Immature natural killer cell (primary cell): ENCODE measurements around the gene LAGE3. TPM values are rescaled to one million over a fixed set of nuclear protein-coding genes. Genes with fewer than 3 reads are reported as not detected.
A peak's percentile ranks its signal among the peaks of the same experiment; 100 is the strongest.
"Not testable (repeated sequence)": the region's sequence is repeated elsewhere in the genome, so short reads cannot be mapped to it uniquely, and the experiment has no call there.

ENCODE experiments used
- DNase-seq, 3 donors: peaks; one replicate each; pipeline ENCODE4 v3.0.0; 2022; ENCODE audit warnings: mixed read lengths in 1 of 3
- H3K27ac Mint-ChIP-seq, 6 donors: one replicate each; pipeline ENCODE4 v1.8.0; 2020; ENCODE audit warnings: mixed read lengths in 6 of 6, mild to moderate bottlenecking in 5 of 6, inconsistent platforms in 4 of 6, moderate library complexity in 3 of 6
- H3K27me3 Mint-ChIP-seq, 3 donors: one replicate each; pipeline ENCODE4 v1.8.0; 2020 to 2021; ENCODE audit warnings: low read depth in 3 of 3, mild to moderate bottlenecking in 3 of 3, mixed read lengths in 3 of 3, moderate library complexity in 3 of 3, inconsistent platforms in 1 of 3
- H3K36me3 Mint-ChIP-seq, 3 donors: one replicate each; pipeline ENCODE4 v1.8.0; 2020; ENCODE audit warnings: mixed read lengths in 3 of 3, inconsistent platforms in 2 of 3, mild to moderate bottlenecking in 2 of 3
- H3K4me1 Mint-ChIP-seq, 2 donors: one replicate each; pipeline ENCODE4 v1.8.0; 2020; ENCODE audit warnings: inconsistent platforms in 2 of 2, mild to moderate bottlenecking in 2 of 2, mixed read lengths in 2 of 2, moderate library complexity in 1 of 2
- H3K4me3 Mint-ChIP-seq, 5 donors: one replicate each; pipeline ENCODE4 v1.8.0; 2020; ENCODE audit warnings: mild to moderate bottlenecking in 5 of 5, mixed read lengths in 5 of 5, inconsistent platforms in 3 of 5, moderate library complexity in 3 of 5
- H3K9me3 Mint-ChIP-seq, 6 donors: one replicate each; pipeline ENCODE4 v1.8.0; 2020; ENCODE audit warnings: mild to moderate bottlenecking in 6 of 6, mixed read lengths in 6 of 6, inconsistent platforms in 4 of 6, moderate library complexity in 3 of 6
- polyA plus RNA-seq, 3 donors: library from polyadenylated mRNA; unstranded; fragments of 300-500 nt; fragmentation: Illumina TruSeq; gene quantifications; one replicate each; pipeline ENCODE4 v1.2.3, GENCODE V29; 2021

The LAGE3 gene
- polyA plus RNA-seq, 3 donors from 2014 or later, result 30.5 to 65.0 (median 52.4) TPM

GRCh38 chrX:154511761-154512160 lies 32.7 kb upstream of the LAGE3 start:
- Mint-ChIP-seq H3K4me3 (no peak overlapping the region), H3K27me3 (peaks cover 2 to 7% (median 4%) of the 10 kb centered on the region in 3 donors), H3K27ac (peak overlapping the region in 4 of 6 donors; percentile 34 to 67 (median 65)), H3K36me3 (peaks cover 0 to 6% (median 5%) of the 10 kb centered on the region in 3 donors), H3K4me1 (peaks cover 27 to 29% of the 10 kb centered on the region in 2 donors), H3K9me3 (peaks cover 0 to 2% (median 0%) of the 10 kb centered on the region in 6 donors)
- DNase-seq, result no peak

GRCh38 chrX:154509455-154509854 lies 30.4 kb upstream of the LAGE3 start:
- DNase-seq, result no peak
- H3K27me3 Mint-ChIP-seq, result peaks cover 2 to 5% (median 2%) of the 10 kb centered on the region in 3 donors
- peaks cover 0 to 6% (median 5%) of the 10 kb centered on the region in 3 donors for H3K36me3 Mint-ChIP-seq
- no peak overlapping the region for H3K27ac Mint-ChIP-seq
- peaks cover 13 to 15% of the 10 kb centered on the region in 2 donors for H3K4me1 Mint-ChIP-seq
- no peak overlapping the region for H3K4me3 Mint-ChIP-seq
- peaks cover 0 to 2% (median 0%) of the 10 kb centered on the region in 6 donors for H3K9me3 Mint-ChIP-seq

- Mint-ChIP-seq H3K27ac (no peak overlapping the region), H3K4me1 (peaks cover 9 to 13% of the 10 kb centered on the region in 2 donors), H3K36me3 (peaks cover 0 to 6% (median 5%) of the 10 kb centered on the region in 3 donors), H3K9me3 (no peaks in the 10 kb centered on the region), H3K27me3 (peaks cover 2 to 5% (median 2%) of the 10 kb centered on the region in 3 donors), H3K4me3 (no peak overlapping the region)
- no peak for DNase-seq
Observed at GRCh38 chrX:154508384-154508745, 29.3 kb upstream of the LAGE3 start.

GRCh38 chrX:154507673-154508383 lies 28.7 kb upstream of the LAGE3 start:
- Mint-ChIP-seq H3K27ac (no peak overlapping the region), H3K4me1 (peaks cover 9 to 13% of the 10 kb centered on the region in 2 donors), H3K27me3 (peaks cover 2 to 5% (median 4%) of the 10 kb centered on the region in 3 donors), H3K36me3 (peaks cover 0 to 6% (median 5%) of the 10 kb centered on the region in 3 donors), H3K9me3 (no peaks in the 10 kb centered on the region), H3K4me3 (no peak overlapping the region)
- DNase-seq, result no peak

- H3K27ac Mint-ChIP-seq, result no peak overlapping the region
- no peak for DNase-seq
- H3K4me3 Mint-ChIP-seq, result no peak overlapping the region
- peaks cover 0 to 6% (median 5%) of the 10 kb centered on the region in 3 donors for H3K36me3 Mint-ChIP-seq
- H3K27me3 Mint-ChIP-seq, result peaks cover 2 to 5% (median 4%) of the 10 kb centered on the region in 3 donors
- H3K4me1 Mint-ChIP-seq, result peaks cover 7 to 11% of the 10 kb centered on the region in 2 donors
- no peaks in the 10 kb centered on the region for H3K9me3 Mint-ChIP-seq
Observed at GRCh38 chrX:154506483-154507332, 27.6 kb upstream of the LAGE3 start.

GRCh38 chrX:154505734-154506133 lies 26.7 kb upstream of the LAGE3 start:
- peaks cover 2 to 5% (median 4%) of the 10 kb centered on the region in 3 donors for H3K27me3 Mint-ChIP-seq
- no peak overlapping the region for H3K4me3 Mint-ChIP-seq
- H3K9me3 Mint-ChIP-seq, result no peaks in the 10 kb centered on the region
- H3K36me3 Mint-ChIP-seq, result peaks cover 0 to 6% (median 5%) of the 10 kb centered on the region in 3 donors
- H3K4me1 Mint-ChIP-seq, result peaks cover 0 to 2% of the 10 kb centered on the region in 2 donors
- no peak for DNase-seq
- H3K27ac Mint-ChIP-seq, result no peak overlapping the region

DNA sequence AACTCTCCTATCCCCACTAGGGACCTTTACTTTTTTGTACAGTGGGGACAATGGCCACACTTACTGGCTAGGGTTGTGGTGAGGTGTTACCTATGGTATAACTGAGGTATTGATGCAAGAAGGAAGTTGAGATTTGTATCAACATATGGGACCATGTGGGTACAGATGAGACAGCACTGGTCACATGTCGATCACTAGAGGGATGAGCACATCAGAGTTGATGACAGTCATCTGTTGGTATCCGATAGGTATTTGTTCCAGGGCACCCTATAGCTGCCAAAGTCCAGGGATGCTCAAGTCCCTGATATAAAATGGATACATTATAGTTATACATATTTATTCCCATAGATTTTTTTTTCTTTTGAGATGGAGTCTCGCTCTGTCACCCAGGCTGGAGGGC lies 23.9 kb upstream of the LAGE3 start:
- H3K4me3 Mint-ChIP-seq, result no peak overlapping the region
- no peaks in the 10 kb centered on the region for H3K36me3 Mint-ChIP-seq
- H3K27ac Mint-ChIP-seq, result no peak overlapping the region
- H3K4me1 Mint-ChIP-seq, result no peaks in the 10 kb centered on the region
- no peak for DNase-seq
- no peaks in the 10 kb centered on the region for H3K9me3 Mint-ChIP-seq
- peaks cover 1 to 7% (median 4%) of the 10 kb centered on the region in 3 donors for H3K27me3 Mint-ChIP-seq

GRCh38 chrX:154502098-154502497 lies 23.0 kb upstream of the LAGE3 start:
- Mint-ChIP-seq H3K27me3 (peaks cover 1 to 7% (median 4%) of the 10 kb centered on the region in 3 donors), H3K9me3 (no peaks in the 10 kb centered on the region), H3K4me3 (no peak overlapping the region), H3K27ac (no peak overlapping the region), H3K4me1 (no peaks in the 10 kb centered on the region), H3K36me3 (no peaks in the 10 kb centered on the region)
- no peak for DNase-seq

- H3K9me3 Mint-ChIP-seq, H3K27me3 Mint-ChIP-seq, H3K4me1 Mint-ChIP-seq, H3K4me3 Mint-ChIP-seq, H3K27ac Mint-ChIP-seq, DNase-seq, H3K36me3 Mint-ChIP-seq: not testable (repeated sequence)
Observed at GRCh38 chrX:154501423-154501822, 22.3 kb upstream of the LAGE3 start.

- H3K27ac Mint-ChIP-seq, H3K9me3 Mint-ChIP-seq: not testable (repeated sequence)
Observed at GRCh38 chrX:154496591-154497137, 17.6 kb upstream of the LAGE3 start.

DNA sequence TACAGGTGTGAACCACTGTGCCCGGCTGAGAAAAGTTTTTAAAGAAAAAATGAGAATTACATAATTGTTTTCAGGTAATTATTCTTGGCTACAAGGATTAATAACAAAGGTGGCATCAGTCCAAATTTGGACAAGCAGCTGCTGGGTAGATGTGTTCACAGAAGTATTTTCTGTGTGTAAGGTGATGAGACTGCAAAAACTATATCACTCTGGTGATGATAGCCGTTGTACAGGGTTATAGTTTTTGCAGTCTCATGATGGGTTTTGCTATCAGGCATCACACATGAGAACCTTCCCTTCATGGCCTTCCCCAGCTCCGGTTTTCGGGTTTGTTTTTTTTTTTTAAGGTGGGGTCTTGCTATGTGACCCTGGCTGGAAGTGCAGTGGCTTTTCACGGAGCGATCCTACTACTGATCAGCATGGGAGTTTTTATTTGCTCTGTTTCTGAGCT lies 16.4 kb upstream of the LAGE3 start:
- H3K4me1 Mint-ChIP-seq, result peaks cover 0 to 8% of the 10 kb centered on the region in 2 donors
- no peaks in the 10 kb centered on the region for H3K36me3 Mint-ChIP-seq
- no peak overlapping the region for H3K4me3 Mint-ChIP-seq
- no peaks in the 10 kb centered on the region for H3K9me3 Mint-ChIP-seq
- H3K27ac Mint-ChIP-seq, result no peak overlapping the region
- DNase-seq, result no peak
- H3K27me3 Mint-ChIP-seq, result peaks cover 2 to 3% (median 3%) of the 10 kb centered on the region in 3 donors

More at GRCh38 chrX:154496591-154497137, 17.6 kb upstream of the LAGE3 start:
- DNase-seq, H3K27me3 Mint-ChIP-seq, H3K4me1 Mint-ChIP-seq, H3K36me3 Mint-ChIP-seq, H3K4me3 Mint-ChIP-seq: not testable (repeated sequence)

DNA sequence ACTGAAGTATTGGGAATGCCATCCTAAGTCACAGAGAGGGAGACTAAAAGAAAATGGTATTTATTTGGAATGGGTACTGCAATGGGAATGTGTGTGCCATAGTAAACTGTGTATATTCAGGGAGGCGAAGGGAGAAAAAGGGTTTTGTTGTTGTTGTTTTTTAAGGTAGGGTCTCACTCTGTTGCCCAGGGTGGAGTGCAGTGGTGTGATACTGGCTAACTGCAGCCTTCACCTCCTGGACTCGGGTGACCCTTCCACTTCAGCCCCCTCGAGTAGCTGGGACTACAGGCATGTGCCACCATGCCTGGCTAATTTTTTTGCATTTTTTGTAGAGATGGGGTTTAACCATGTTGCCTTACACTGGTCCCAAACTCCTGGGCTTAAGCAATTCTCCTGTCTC lies 15.6 kb upstream of the LAGE3 start:
- H3K27me3 Mint-ChIP-seq, result peaks cover 3 to 7% (median 6%) of the 10 kb centered on the region in 3 donors
- H3K4me1 Mint-ChIP-seq, result peaks cover 2 to 9% of the 10 kb centered on the region in 2 donors
- no peaks in the 10 kb centered on the region for H3K9me3 Mint-ChIP-seq
- no peak for DNase-seq
- no peak overlapping the region for H3K4me3 Mint-ChIP-seq
- H3K36me3 Mint-ChIP-seq, result no peaks in the 10 kb centered on the region
- H3K27ac Mint-ChIP-seq, result no peak overlapping the region

DNA sequence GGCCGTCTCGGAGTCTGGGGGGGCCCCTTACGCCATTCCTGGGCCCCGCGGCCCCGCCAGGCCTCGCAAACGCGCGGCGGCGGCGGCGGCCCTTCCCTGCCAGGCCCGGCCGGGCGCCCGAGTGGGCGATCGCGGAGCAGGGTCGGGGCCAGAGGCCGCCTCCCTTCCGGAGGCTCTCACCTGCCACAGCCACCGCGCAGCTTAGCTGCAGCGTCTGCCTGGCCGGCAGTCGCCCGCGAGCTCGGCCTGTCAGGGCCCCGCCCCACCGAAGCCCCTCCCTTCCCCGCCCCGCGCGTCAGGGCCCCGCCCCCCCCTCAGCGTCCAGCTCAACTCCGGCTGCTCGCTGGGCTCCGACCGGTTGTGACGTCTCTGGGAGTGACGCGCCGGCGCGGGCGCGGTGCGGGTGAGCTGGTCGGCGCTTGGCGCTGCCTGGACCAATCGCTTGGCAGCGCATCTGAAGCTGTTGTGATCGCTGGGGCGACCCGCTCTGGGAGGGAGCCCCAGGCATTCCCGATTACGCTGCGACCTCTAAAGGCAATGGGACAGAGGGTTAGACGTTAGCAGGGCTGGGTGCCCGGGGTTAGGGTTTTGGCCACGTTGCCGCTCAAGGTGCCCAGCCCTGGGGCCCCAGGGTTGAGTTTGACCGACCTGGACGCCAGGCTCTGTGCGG lies 11.5 kb upstream of the LAGE3 start, which contains the start of gene SLC10A3:
Gene SLC10A3 (minus strand): TSS at position 216 of the 670 bp plus-strand sequence. CDS start 1,689 bp downstream, outside the sequence.
- H3K27me3 Mint-ChIP-seq, result peaks cover 1 to 11% (median 6%) of the 10 kb centered on the region in 3 donors
- DNase-seq, result peak; percentile 88 to 92 (median 90)
- peak within 1 kb of the TSS; percentile 90 to 97 (median 95) for H3K27ac Mint-ChIP-seq
- H3K36me3 Mint-ChIP-seq, result no peaks in the 10 kb centered on the region
- H3K4me3 Mint-ChIP-seq, result peak within 1 kb of the TSS; percentile 86 to 88 (median 87)
- no peaks in the 10 kb centered on the region for H3K9me3 Mint-ChIP-seq
- H3K4me1 Mint-ChIP-seq, result peaks cover 22 to 26% of the 10 kb centered on the region in 2 donors
